Measurements from ENCODE around the gene ATXN1L. TPM values are rescaled to one million over a fixed set of nuclear protein-coding genes. Genes with fewer than 3 reads are reported as not detected.

Gene ATXN1L
- polyA plus RNA-seq, 6 donors from 2014 or later: 7.2 to 44.9 (median 10.2) TPM

GRCh38 chr16:71883849-71884638, 38.3 kb downstream of the ATXN1L start, which contains the start of gene ZNF821:
ZNF821 (minus strand) TSS chr16:71884182; CDS start chr16:71879946, 4,236 bp downstream.
- peak; percentile 54 to 60 for ATAC-seq (ENCODE audit: low read depth in 2 of 2)
- Mint-ChIP-seq H3K4me1 (peaks cover 42 to 51% (median 47%) of the 10 kb centered on the region in 3 donors), H3K27me3 (no peaks in the 10 kb centered on the region), H3K4me3 (peak within 1 kb of the TSS; percentile 92 to 99 (median 96)), H3K27ac (peak within 1 kb of the TSS; percentile 97 to 99 (median 98)), H3K9me3 (no peaks in the 10 kb centered on the region), H3K36me3 (peaks cover 9 to 10% of the 10 kb centered on the region in 2 donors)
- peak; percentile 78 for DNase-seq

GRCh38 chr16:71885261-71885650, 39.5 kb downstream of the ATXN1L start:
- Mint-ChIP-seq H3K27me3 (no peaks in the 10 kb centered on the region), H3K9me3 (no peaks in the 10 kb centered on the region), H3K36me3 (no peaks in the 10 kb centered on the region), H3K4me3 (peak overlapping the region; percentile 92 to 99 (median 96)), H3K27ac (peak overlapping the region; percentile 39 to 98 (median 96)), H3K4me1 (peaks cover 31 to 41% (median 35%) of the 10 kb centered on the region in 3 donors)
- DNase-seq (no peak), ATAC-seq (ENCODE audit: low read depth in 2 of 2) (no peak)

- Mint-ChIP-seq H3K36me3 (no peaks in the 10 kb centered on the region), H3K27ac (no peak overlapping the region), H3K9me3 (no peaks in the 10 kb centered on the region), H3K27me3 (no peaks in the 10 kb centered on the region), H3K4me3 (no peak overlapping the region), H3K4me1 (peaks cover 13 to 16% (median 14%) of the 10 kb centered on the region in 3 donors)
- no peak for DNase-seq
- no peak for ATAC-seq (ENCODE audit: low read depth in 2 of 2)
Measured at GRCh38 chr16:71889147-71889546, 43.4 kb downstream of the ATXN1L start.

GRCh38 chr16:71893888-71894228, 48.1 kb downstream of the ATXN1L start:
- Mint-ChIP-seq H3K4me3 (peak overlapping the region; percentile 96 to 100 (median 98)), H3K27me3 (no peaks in the 10 kb centered on the region), H3K4me1 (peaks cover 15 to 33% (median 21%) of the 10 kb centered on the region in 3 donors), H3K9me3 (no peaks in the 10 kb centered on the region), H3K36me3 (no peaks in the 10 kb centered on the region), H3K27ac (peak overlapping the region in 5 of 6 donors; percentile 92 to 99 (median 98))
- ATAC-seq (ENCODE audit: low read depth in 2 of 2): no peak
- no peak for DNase-seq

- no peaks in the 10 kb centered on the region for H3K9me3 Mint-ChIP-seq
- H3K4me1 Mint-ChIP-seq: peaks cover 15 to 38% (median 23%) of the 10 kb centered on the region in 3 donors
- peak overlapping the region; percentile 96 to 100 (median 98) for H3K4me3 Mint-ChIP-seq
- H3K36me3 Mint-ChIP-seq: no peaks in the 10 kb centered on the region
- H3K27ac Mint-ChIP-seq: peak overlapping the region; percentile 96 to 99 (median 98)
- DNase-seq (peak; percentile 22), ATAC-seq (ENCODE audit: low read depth in 2 of 2) (peak; percentile 7 to 12)
- no peaks in the 10 kb centered on the region for H3K27me3 Mint-ChIP-seq
Measured at GRCh38 chr16:71894229-71894920, 48.6 kb downstream of the ATXN1L start.

GRCh38 chr16:71894921-71895678, 49.3 kb downstream of the ATXN1L start, which contains the start of gene IST1:
IST1 (plus strand) TSS chr16:71895531; CDS start chr16:71915641, 20,110 bp downstream.
- ATAC-seq (ENCODE audit: low read depth in 2 of 2): peak; percentile 83 to 86
- Mint-ChIP-seq H3K4me1 (peaks cover 15 to 45% (median 30%) of the 10 kb centered on the region in 3 donors), H3K36me3 (no peaks in the 10 kb centered on the region)

GRCh38 chr16:71895679-71896365, 50.0 kb downstream of the ATXN1L start:
- peak overlapping the region; percentile 96 to 100 (median 98) for H3K4me3 Mint-ChIP-seq
- H3K27ac Mint-ChIP-seq: peak overlapping the region; percentile 97 to 99 (median 98)
- ATAC-seq (ENCODE audit: low read depth in 2 of 2): peak; percentile 13
- peaks cover 22 to 49% (median 36%) of the 10 kb centered on the region in 3 donors for H3K4me1 Mint-ChIP-seq
- no peaks in the 10 kb centered on the region for H3K27me3 Mint-ChIP-seq
- no peak for DNase-seq
- H3K36me3 Mint-ChIP-seq: no peaks in the 10 kb centered on the region
- H3K9me3 Mint-ChIP-seq: no peaks in the 10 kb centered on the region

More at GRCh38 chr16:71894921-71895678, 49.3 kb downstream of the ATXN1L start, which contains the start of gene IST1:
- peak within 1 kb of the TSS; percentile 96 to 100 (median 98) for H3K4me3 Mint-ChIP-seq
- no peaks in the 10 kb centered on the region for H3K9me3 Mint-ChIP-seq
- no peaks in the 10 kb centered on the region for H3K27me3 Mint-ChIP-seq
- DNase-seq: peak; percentile 98
- peak within 1 kb of the TSS; percentile 97 to 99 (median 98) for H3K27ac Mint-ChIP-seq

GRCh38 chr16:71896764-71897368, 51.1 kb downstream of the ATXN1L start:
- H3K9me3 Mint-ChIP-seq: no peaks in the 10 kb centered on the region
- peak overlapping the region; percentile 77 to 100 (median 98) for H3K4me3 Mint-ChIP-seq
- DNase-seq: no peak
- H3K27me3 Mint-ChIP-seq: no peaks in the 10 kb centered on the region
- peaks cover 29 to 57% (median 42%) of the 10 kb centered on the region in 3 donors for H3K4me1 Mint-ChIP-seq
- ATAC-seq (ENCODE audit: low read depth in 2 of 2): no peak
- no peaks in the 10 kb centered on the region for H3K36me3 Mint-ChIP-seq
- peak overlapping the region; percentile 77 to 99 (median 92) for H3K27ac Mint-ChIP-seq

GRCh38 chr16:71899171-71899570, 53.4 kb downstream of the ATXN1L start:
- no peak for DNase-seq
- peaks cover 36 to 75% (median 56%) of the 10 kb centered on the region in 3 donors for H3K4me1 Mint-ChIP-seq
- peak overlapping the region in 7 of 8 donors; percentile 16 to 80 (median 71) for H3K4me3 Mint-ChIP-seq
- H3K36me3 Mint-ChIP-seq: no peaks in the 10 kb centered on the region
- H3K27ac Mint-ChIP-seq: peak overlapping the region in 5 of 6 donors; percentile 49 to 98 (median 70)
- H3K9me3 Mint-ChIP-seq: no peaks in the 10 kb centered on the region
- no peak for ATAC-seq (ENCODE audit: low read depth in 2 of 2)
- H3K27me3 Mint-ChIP-seq: no peaks in the 10 kb centered on the region

GRCh38 chr16:71902656-71903365, 57.0 kb downstream of the ATXN1L start:
- ATAC-seq (ENCODE audit: low read depth in 2 of 2) (no peak), DNase-seq (no peak)
- H3K27ac Mint-ChIP-seq: peak overlapping the region in 4 of 6 donors; percentile 55 to 93 (median 80)
- H3K27me3 Mint-ChIP-seq: no peaks in the 10 kb centered on the region
- no peaks in the 10 kb centered on the region for H3K9me3 Mint-ChIP-seq
- peaks cover 0 to 5% of the 10 kb centered on the region in 2 donors for H3K36me3 Mint-ChIP-seq
- H3K4me3 Mint-ChIP-seq: peak overlapping the region in 4 of 8 donors; percentile 25 to 51 (median 42)
- H3K4me1 Mint-ChIP-seq: peaks cover 37 to 91% (median 66%) of the 10 kb centered on the region in 3 donors

GRCh38 chr16:71903608-71904007, 57.8 kb downstream of the ATXN1L start:
- ATAC-seq (ENCODE audit: low read depth in 2 of 2): no peak
- H3K27me3 Mint-ChIP-seq: no peaks in the 10 kb centered on the region
- peaks cover 42 to 91% (median 73%) of the 10 kb centered on the region in 3 donors for H3K4me1 Mint-ChIP-seq
- no peaks in the 10 kb centered on the region for H3K9me3 Mint-ChIP-seq
- DNase-seq: no peak
- peak overlapping the region in 3 of 6 donors; percentile 2 to 80 (median 33) for H3K27ac Mint-ChIP-seq
- peaks cover 0 to 5% of the 10 kb centered on the region in 2 donors for H3K36me3 Mint-ChIP-seq
- peak overlapping the region in 2 of 8 donors; percentile 48 for H3K4me3 Mint-ChIP-seq

All from naive B cell (primary cell).